Progenitor cell of endocrine pancreas (in vitro differentiated cells): ENCODE measurements around the gene SEC14L5. TPM values are rescaled to one million over a fixed set of nuclear protein-coding genes. Genes with fewer than 3 reads are reported as not detected.

Source experiments
- DNase-seq: peaks from one replicate; pipeline ENCODE4 v3.0.0; 2021; ENCODE audit warnings: low spot score; ENCODE audit not compliant: unreplicated experiment
- H3K27ac Mint-ChIP-seq: 2 replicates; pipeline ENCODE4 v1.8.0; 2021; ENCODE audit warnings: mild to moderate bottlenecking, moderate library complexity, mixed read lengths
- H3K27me3 Mint-ChIP-seq: 2 replicates; pipeline ENCODE4 v1.8.0; 2021; ENCODE audit warnings: mixed read lengths
- H3K36me3 Mint-ChIP-seq: 2 replicates; pipeline ENCODE4 v1.8.0; 2022; ENCODE audit warnings: mixed read lengths; ENCODE audit not compliant: insufficient read depth
- H3K4me1 Mint-ChIP-seq: 2 replicates; pipeline ENCODE4 v1.8.0; 2021; ENCODE audit warnings: low read depth, mixed read lengths
- H3K4me3 Mint-ChIP-seq: 2 replicates; pipeline ENCODE4 v1.8.0; 2021; ENCODE audit warnings: low read depth, mild to moderate bottlenecking, moderate library complexity, mixed read lengths
- H3K9me3 Mint-ChIP-seq: 2 replicates; pipeline ENCODE4 v1.8.0; 2021; ENCODE audit warnings: low read depth, mixed read lengths
- CTCF ChIP-seq: fragments of 200-600 bp; sonication (generic); IDR thresholded peaks from one replicate; pipeline ENCODE4 v1.5.0; 2021; ENCODE audit warnings: antibody characterized with exemption, mild to moderate bottlenecking; ENCODE audit not compliant: unreplicated experiment
- total RNA-seq: library from RNA; stranded (reverse); gene quantifications from 2 replicates; pipeline ENCODE4 v1.2.1, GENCODE V29; 2021

SEC14L5 gene
- total RNA-seq, 1 donor from 2014 or later = 2.1 TPM

- Mint-ChIP-seq H3K4me1 (peaks cover 21% of the 10 kb centered on the region), H3K36me3 (no peaks in the 10 kb centered on the region), H3K4me3 (no peak overlapping the region), H3K27me3 (no peaks in the 10 kb centered on the region), H3K9me3 (no peaks in the 10 kb centered on the region), H3K27ac (peak overlapping the region; percentile 24)
- no peak for DNase-seq
- no peak for TF ChIP-seq CTCF
Measured at GRCh38 chr16:4940719-4941118, 17.4 kb upstream of the SEC14L5 start.

- H3K36me3 Mint-ChIP-seq = no peaks in the 10 kb centered on the region
- no peaks in the 10 kb centered on the region for H3K27me3 Mint-ChIP-seq
- no peaks in the 10 kb centered on the region for H3K9me3 Mint-ChIP-seq
- peaks cover 25% of the 10 kb centered on the region for H3K4me1 Mint-ChIP-seq
- no peak overlapping the region for H3K4me3 Mint-ChIP-seq
- DNase-seq = no peak
- peak overlapping the region; percentile 95 for H3K27ac Mint-ChIP-seq
- TF ChIP-seq CTCF = no peak
Measured at GRCh38 chr16:4942481-4942880, 15.6 kb upstream of the SEC14L5 start.

- Mint-ChIP-seq H3K4me1 (peaks cover 35% of the 10 kb centered on the region), H3K9me3 (no peaks in the 10 kb centered on the region), H3K4me3 (no peak overlapping the region), H3K36me3 (no peaks in the 10 kb centered on the region), H3K27ac (peak overlapping the region; percentile 97), H3K27me3 (no peaks in the 10 kb centered on the region)
- TF ChIP-seq CTCF = no peak
- peak; percentile 53 for DNase-seq
Measured at GRCh38 chr16:4944333-4945281, 13.5 kb upstream of the SEC14L5 start.

GRCh38 chr16:4945560-4946502, 12.3 kb upstream of the SEC14L5 start:
- Mint-ChIP-seq H3K9me3 (no peaks in the 10 kb centered on the region), H3K4me1 (peaks cover 35% of the 10 kb centered on the region), H3K4me3 (no peak overlapping the region), H3K27ac (peak overlapping the region; percentile 97), H3K36me3 (no peaks in the 10 kb centered on the region), H3K27me3 (no peaks in the 10 kb centered on the region)
- TF ChIP-seq CTCF = no peak
- DNase-seq = no peak

GRCh38 chr16:4946917-4947316, 11.2 kb upstream of the SEC14L5 start:
- TF ChIP-seq CTCF = no peak
- no peak for DNase-seq
- Mint-ChIP-seq H3K9me3 (no peaks in the 10 kb centered on the region), H3K4me1 (peaks cover 35% of the 10 kb centered on the region), H3K27ac (peak overlapping the region; percentile 80), H3K4me3 (no peak overlapping the region), H3K27me3 (no peaks in the 10 kb centered on the region), H3K36me3 (no peaks in the 10 kb centered on the region)
